ENCODE measurements around the gene ZNF549. TPM values are rescaled to one million over a fixed set of nuclear protein-coding genes. Genes with fewer than 3 reads are reported as not detected.

Gene ZNF549
- total and polyA plus RNA-seq, 10 of the 15 experiments (the other 5 are each of a cell fraction or from before 2014, with no cell fraction given) = 0.73 to 4.0 (median 2.3) TPM

- TF ChIP-seq HSF1 (IDR thresholded peaks at IDR 0.05; ENCODE audit: low read depth, low read length) (no peak), ZNF622 (IDR thresholded peaks at IDR 0.05) (no peak), EP300 (IDR thresholded peaks at IDR 0.05; ENCODE audit: borderline replicate concordance in 1 of 2, control insufficient read depth in 1 of 2, low read depth in 2 of 2, low read length in 2 of 2) (no peak), RELB (IDR thresholded peaks at IDR 0.05; ENCODE audit: low read depth) (peak; percentile 75; the same call in 1 of the 2 replicates), SIX5 (IDR thresholded peaks at IDR 0.05; ENCODE audit: low read depth, low read length, severe bottlenecking) (peak; percentile 87), ZNF592 (IDR thresholded peaks at IDR 0.05) (no peak), TCF12 (IDR thresholded peaks at IDR 0.05; ENCODE audit: low read depth, low read length) (no peak), NKRF (conservative IDR thresholded peaks at IDR 0.05) (peak; percentile 81; the same call in 1 of the 2 replicates), CBX3 (IDR thresholded peaks at IDR 0.05; ENCODE audit: borderline replicate concordance, low read depth) (no peak), REST (IDR thresholded peaks at IDR 0.05; ENCODE audit: low read depth, low read length) (no peak), ZBTB33 (IDR thresholded peaks at IDR 0.05) (no peak)
These were observed 51.5 kb downstream of the ZNF549 start, which contains the start of gene ZNF416 (continued) for GRCh38 chr19:57578487-57579205.

Measured in GM12878 (cell line).